ENCODE measurements around the gene FAM107A.

GRCh38 chr3:58609990-58610389 is 32.8 kb upstream of the FAM107A start:
- no peak for TF ChIP-seq CTCF (IDR thresholded peaks at IDR 0.05)
- no peak for TF ChIP-seq POLR2A (IDR thresholded peaks at IDR 0.05)
